Right hindlimb (tissue), 1 donor: ENCODE measurements around the gene NEXN.
"Not testable (repeated sequence)": the region's sequence is repeated elsewhere in the genome, so short reads cannot be mapped to it uniquely, and the experiment has no call there.

ENCODE experiments used
- DNase-seq: peaks from one replicate; pipeline ENCODE4 v3.0.0-alpha.2; 2018

Gene NEXN

DNA sequence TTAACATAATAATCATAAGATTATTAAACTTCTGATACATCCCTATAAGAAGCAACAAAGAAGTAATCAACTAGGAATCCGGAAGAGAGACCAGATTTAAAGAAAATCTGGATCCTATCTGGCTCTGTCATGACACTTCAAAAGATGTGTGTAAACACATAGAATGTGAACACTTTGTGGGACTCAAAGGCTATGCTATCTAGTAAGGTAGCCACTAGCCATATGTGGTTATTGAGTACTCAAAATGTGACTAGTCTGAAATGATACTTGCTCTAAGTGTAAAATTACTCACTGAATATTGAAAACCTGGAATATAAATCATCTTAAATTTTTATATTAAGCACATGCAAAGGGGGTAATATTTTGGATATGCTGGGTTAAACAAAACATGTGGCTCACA lies 81.8 kb downstream of the NEXN start:
- no peak for DNase-seq

DNA sequence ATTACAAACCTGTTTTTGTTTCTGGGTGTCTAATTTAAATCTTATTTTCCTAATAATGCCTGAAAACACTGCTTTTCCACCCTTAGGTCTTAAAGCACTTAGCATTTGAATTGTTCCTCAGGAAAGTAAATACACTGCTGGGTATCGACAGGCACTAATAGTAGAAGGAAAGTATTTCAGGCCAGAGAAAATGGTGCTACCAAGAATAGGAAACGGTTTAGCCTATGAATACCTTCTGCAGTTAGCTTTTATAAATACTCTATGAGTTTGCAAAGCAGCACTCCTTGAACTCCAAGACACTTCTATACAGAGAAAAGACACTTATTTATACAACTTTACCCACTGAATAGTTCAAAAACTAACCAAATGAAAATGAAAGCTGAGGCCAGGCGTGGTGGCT lies 83.7 kb downstream of the NEXN start:
- DNase-seq: no peak

DNA sequence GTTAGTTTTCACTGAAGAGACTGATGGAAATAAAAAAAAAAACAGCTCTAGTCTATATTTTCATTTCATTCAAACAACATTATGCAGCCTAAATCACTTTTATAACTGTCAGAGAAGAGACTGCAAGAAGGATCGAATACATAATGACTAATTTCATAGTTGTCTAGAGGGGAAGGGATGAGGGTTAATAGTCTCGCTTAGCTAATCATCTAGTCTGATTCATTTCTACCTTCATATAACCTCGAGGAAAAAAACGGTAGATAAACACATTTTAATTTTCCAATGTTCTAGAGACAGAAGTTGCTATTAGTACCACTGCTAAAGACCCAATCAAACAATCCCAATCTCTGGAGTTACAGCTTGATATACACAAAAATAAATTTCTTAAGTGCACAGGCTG lies 87.0 kb downstream of the NEXN start:
- DNase-seq: no peak

DNA sequence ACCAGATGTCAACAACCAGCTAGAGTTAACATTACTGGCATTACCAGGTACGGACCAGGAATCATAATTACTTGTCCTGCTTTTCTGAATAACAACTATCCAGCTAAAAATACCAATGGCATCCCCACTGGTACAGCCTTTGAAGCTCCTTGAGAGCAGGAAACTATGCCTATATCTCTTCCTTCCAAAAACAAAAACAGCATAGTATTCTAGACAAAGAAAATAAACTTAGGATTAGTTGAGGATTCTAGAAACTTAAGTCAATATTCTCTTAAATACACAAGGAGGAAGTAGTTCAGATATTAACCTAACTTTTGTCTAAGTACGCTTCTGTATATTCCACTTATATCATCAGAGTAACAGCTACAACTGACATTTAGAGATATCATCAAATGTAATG lies 87.5 kb downstream of the NEXN start:
- no peak for DNase-seq

DNA sequence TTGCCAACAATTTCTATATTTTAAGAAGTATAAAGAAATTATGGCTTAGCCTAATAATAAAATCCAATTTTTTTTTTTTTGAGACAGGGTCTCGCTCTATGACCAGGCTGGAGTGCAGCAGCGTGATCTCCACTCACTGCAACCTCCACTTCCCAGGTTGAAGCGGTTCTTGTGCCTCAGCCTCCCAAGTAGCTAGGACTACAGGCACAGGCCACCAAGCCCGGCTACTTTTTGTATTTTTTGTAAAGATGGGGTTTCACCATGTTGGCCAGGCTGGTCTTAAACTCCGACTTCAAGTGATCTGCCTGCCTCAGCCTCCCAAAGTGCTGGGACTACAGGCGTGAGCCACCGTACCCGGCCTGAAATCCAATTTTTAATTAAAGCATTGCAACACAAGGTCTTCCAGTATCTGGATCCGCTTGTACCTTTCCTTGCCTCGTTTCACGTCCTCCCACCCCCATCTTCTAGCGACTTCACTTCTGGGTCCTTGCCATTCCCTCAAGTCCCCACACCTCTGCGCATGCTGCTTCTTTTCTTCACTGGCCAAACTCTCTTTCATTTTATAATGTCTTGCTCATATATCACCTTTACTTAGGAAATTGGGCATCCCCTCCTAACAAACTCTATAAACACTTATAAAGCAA lies 88.1 kb downstream of the NEXN start:
- no peak for DNase-seq

DNA sequence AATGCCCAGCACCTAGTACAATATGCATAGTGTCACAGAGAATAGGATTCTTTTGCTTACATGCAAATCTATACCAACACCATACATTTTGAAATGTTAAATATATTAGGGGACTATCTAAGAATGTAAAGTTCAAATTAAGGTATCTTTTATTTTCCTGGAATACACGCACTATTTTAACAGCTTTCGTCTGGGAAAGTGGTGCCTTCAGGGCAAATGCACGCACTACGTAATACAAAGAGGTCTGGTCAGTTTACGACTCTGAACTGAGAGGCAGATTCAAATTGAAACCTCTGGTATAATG lies 89.5 kb downstream of the NEXN start:
- no peak for DNase-seq

DNA sequence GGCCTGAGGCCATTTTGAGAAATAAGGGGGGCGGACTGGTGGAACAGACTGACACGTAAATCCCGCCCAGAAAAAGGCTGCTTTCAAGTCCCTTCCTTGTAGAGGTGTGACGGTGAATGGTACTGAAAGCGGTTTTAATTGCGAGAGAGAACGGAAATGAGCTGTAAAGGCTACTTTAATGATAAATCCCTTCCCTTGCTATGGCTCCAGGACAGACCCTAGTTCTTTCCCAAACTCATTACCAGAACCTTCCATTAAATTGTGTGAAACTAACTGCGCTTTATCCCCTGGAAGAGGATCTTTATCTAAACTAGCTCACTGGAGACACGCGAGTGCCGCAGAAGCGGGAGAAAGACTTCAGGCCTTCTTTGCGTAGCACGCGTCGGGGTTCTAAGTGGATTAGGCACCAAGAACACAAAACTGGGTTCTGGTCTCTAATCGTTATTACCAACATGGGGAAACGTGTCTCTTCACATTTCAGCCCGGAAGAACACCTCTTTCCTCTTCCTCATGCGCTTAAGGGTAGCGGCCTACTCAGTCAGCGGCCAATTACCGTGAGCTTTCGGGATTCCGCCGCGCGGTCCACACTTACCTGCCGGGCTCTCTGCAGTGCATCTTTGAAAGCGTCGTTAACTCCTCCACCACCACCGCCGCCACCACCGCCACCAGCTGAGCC lies 90.0 kb downstream of the NEXN start:
- DNase-seq: peak; percentile 88

DNA sequence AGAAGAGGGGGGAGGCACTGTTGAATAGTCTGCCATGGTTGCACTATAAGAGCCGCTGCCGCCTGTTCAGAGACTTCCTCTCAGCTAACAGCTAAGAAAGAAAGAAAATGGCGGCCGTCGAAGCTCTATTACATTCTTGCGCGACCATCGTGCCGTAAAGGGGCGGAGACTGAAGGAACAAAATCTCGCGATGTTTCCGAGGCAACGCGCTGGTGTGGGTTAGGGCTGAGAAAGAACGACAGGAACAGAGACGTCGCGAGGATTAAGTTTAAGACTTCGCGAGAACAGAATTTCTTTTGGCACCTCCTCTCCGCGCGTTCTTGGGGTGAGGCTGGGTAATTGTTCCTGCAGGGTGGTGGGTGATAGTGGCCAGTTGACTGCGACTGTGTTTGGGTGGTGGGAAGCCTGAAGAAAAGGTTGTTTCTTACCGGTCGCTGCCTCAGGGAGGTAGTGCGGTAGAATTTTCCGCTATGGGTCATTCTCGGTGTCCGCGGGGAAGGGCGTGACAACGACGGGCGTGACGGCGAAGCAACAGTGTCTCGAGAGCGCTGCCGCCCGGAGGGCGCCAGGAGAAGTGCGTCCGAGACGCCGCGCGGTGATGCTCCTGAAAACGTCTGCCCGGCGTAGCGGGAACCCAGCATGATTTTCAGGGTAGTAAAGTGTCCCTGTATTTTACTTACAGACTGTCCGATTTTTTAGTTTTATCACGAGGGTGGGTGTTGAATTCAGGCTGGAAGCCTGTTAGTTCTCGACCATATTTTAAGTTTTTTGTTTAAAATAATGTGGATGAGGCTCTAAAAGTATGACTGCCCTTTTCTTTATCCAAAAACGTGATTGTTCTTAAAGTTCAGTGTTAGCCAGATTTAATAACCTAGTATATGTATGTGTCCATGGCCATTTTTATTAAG lies 90.8 kb downstream of the NEXN start, which contains the start of gene FUBP1:
TSS of gene FUBP1 (minus strand) at position 104 of the 908 bp plus-strand sequence. CDS start at position 36, 68 bp downstream.
- DNase-seq: peak; percentile 98

DNA sequence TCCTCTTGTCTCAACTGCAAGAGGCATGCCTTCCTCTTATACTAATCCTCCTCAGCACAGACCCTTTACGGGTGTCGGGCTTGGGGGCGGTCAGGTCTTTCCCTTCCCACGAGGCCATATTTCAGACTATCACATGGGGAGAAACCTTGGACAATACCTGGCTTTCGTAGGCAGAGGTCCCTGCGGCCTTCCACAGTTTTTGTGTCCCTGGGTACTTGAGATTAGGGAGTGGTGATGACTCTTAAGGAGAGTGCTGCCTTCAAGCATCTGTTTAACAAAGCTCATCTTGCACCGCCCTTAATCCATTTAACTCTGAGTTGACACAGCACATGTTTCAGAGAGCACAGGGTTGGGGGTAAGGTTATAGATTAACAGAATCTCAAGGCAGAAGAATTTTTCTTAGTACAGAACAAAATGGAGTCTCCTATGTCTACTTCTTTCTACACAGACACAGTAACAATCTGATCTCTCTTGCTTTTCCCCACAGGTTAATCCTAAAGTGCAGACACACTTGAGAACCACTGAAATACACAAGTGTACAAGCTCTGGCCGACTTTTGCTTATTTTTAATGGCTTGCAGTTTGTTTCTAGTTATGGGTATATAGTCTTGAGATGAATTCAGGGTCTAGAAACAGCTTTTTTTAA lies 95.0 kb downstream of the NEXN start:
- not testable (repeated sequence) for DNase-seq

DNA sequence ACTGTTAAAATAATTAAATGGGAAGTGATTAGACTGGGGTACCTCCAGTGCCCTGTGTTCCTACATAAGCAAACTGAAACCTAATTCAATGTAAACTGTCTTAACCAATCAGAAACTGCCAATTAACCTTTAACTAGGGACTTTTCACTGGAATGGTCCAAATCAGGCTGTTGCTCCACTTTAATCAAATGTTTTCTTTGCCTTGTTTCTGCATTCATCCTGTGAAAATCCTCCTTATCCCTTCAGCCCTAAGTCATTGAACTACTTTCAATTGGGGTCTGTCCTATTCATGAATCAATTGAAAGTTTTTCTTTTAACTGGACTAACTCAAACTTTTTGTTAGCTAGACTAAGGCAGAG lies 95.6 kb downstream of the NEXN start:
- DNase-seq: no peak

DNA sequence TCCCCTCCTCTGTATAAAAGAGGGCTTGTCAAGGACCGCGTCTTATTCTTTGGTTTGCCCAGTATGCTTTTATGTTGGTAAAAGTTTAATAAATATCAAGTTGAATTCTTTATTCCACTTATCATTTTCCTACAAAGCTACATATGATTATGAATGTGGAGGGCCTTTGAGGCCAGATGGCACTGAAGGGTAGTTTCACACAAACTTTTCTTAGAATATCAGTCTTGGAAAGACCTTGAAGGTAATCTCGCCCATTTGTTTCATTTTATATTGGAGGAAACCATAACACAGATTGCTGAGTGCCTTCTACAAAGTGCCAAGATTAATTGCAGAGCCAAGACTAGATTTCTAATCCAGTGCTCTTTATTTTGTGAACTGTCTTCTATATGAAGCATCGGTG lies 96.2 kb downstream of the NEXN start:
- no peak for DNase-seq

DNA sequence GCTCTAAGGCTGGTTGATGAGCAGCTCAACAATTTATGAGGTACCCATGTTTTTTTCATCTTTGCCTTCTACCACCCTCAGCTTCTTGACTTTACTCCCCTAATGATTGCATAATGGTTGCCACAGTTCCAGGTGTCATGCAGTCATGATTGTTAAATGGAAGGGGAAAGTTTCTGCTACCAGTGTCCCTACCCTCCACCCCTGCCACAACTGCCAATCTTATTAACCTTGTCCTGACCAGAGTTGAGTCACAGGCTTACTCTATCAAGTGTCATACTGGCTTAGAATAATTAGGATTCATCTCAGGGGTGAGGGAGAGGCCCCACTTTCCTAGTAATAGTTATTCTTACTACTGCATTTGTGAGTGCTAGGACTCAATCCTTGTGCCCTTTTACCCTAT lies 98.4 kb downstream of the NEXN start:
- DNase-seq: no peak

DNA sequence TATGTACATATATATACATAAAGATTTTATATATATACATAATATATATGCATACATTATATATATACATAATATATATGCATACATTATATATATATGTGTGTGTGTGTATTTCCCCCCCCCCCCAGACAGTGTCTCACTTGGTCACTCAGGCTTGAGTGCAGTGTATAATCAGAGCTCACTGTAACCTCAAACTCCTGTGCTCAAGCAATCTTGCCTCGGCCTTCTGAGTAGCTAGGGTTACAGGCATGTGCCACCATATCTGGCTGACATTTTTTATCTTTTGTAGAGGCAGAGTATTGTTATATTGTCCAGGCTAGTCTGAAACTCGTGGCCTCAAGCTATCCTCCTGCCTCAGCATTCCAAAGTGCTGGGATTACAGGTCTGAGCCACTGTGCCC lies 99.5 kb downstream of the NEXN start:
- DNase-seq: no peak

DNA sequence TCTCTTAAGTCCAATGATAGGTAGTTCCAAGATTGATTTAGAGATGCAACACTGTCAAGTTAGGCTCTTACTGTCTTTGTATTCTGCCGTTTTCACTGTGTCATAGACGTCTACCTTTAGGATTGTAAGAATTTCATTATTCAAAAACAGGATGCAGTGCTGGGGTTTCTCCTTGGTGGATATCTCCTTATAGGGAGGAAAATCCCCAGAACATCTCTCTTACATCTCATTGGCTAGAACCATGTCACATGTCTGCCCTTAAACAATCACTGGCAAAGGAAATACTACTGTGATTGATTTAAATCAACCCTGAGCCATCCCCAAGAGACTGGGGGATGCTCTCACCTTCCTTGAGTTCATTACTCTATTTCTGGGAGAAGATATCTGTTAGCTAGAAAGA lies 101.3 kb downstream of the NEXN start:
- DNase-seq: no peak

DNA sequence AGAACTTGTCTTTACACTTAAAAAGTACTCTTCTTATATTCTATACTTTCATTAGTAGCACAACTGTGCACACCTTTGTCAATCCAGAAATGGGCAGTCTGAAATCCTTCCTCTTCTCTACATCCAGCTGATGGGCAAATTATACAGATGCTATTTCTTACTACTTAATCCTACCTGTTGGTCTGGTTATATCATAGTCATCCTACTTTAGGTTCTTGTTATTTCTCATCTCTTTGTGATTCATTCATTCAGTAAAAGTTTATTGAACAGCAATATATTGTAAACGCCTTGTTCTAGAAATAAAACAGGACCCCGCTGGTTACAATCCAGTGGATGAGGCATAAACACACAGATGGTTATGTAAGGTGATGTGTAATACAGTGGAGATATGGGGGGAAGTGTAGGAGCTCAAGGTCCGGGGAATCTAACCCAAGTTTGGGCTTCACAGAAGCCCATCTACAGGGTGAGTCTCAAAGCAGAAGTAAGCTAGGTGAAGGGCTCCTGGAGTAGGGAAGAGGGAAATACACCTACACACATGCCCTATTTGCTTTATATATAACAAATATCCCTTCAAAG lies 102.3 kb downstream of the NEXN start:
- no peak for DNase-seq

DNA sequence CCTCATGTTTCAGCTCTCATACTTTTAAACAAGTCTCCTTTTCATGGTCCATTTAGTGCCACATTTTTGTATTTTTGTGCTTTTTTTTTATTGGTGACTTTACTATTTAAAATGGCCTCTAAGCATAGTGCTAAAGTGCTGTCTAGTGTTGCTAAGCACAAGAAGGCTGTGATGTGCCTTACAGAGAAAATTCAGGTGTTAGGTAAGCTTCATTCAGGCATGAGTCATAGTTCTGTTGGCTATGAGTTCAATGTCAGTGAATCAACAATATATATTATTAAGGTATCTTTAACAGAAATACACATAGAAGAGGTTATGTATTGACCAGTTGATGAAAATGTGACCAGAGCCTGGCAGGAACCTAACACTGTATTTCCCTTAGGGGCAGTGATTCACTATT lies 103.2 kb downstream of the NEXN start:
- DNase-seq: no peak
